NB4 (cell line): ENCODE results near the gene JAKMIP2.

Experiments
- DNase-seq: peaks from one replicate; pipeline ENCODE4 v3.0.0; 2010; ENCODE audit warnings: low read depth
- H3K4me3 ChIP-seq: one replicate; pipeline ENCODE4 v1.5.1; 2011; ENCODE audit warnings: mild to moderate bottlenecking, low read depth, low read length, moderate library complexity
- CTCF ChIP-seq: IDR thresholded peaks from one replicate; pipeline ENCODE4 v1.5.1; 2012; ENCODE audit warnings: low read depth, low read length
- MAX ChIP-seq: IDR thresholded peaks from 2 replicates; pipeline ENCODE4 v1.6.1; 2011; ENCODE audit warnings: low read depth, low read length
- MYC ChIP-seq: IDR thresholded peaks from 2 replicates; pipeline ENCODE4 v1.6.1; 2011; ENCODE audit warnings: low read depth, low read length
- POLR2A ChIP-seq: IDR thresholded peaks from 2 replicates; pipeline ENCODE4 v1.6.1; 2011; ENCODE audit warnings: mild to moderate bottlenecking; ENCODE audit not compliant: insufficient read length; ENCODE audit errors: extremely low read depth

JAKMIP2 gene

GRCh38 chr5:147748590-147748989 lies 33.9 kb downstream of the JAKMIP2 start:
- H3K4me3 ChIP-seq, result no peak overlapping the region
- TF ChIP-seq MAX (no peak), MYC (no peak), POLR2A (no peak), CTCF (no peak)
- DNase-seq, result no peak

- no peak overlapping the region for H3K4me3 ChIP-seq
- no peak for DNase-seq
- TF ChIP-seq CTCF (no peak), MAX (no peak), POLR2A (no peak), MYC (no peak)
Observed at GRCh38 chr5:147746986-147747385, 35.5 kb downstream of the JAKMIP2 start.

GRCh38 chr5:147743678-147744374 lies 38.7 kb downstream of the JAKMIP2 start:
- TF ChIP-seq CTCF, result no peak
- no peak for TF ChIP-seq MAX
- no peak for TF ChIP-seq POLR2A
- no peak for TF ChIP-seq MYC
- H3K4me3 ChIP-seq, result no peak overlapping the region
- no peak for DNase-seq

- H3K4me3 ChIP-seq, result no peak overlapping the region
- TF ChIP-seq CTCF (no peak), MAX (no peak), MYC (no peak), POLR2A (no peak)
- no peak for DNase-seq
Observed at GRCh38 chr5:147743012-147743411, 39.5 kb downstream of the JAKMIP2 start.

- H3K4me3 ChIP-seq, result no peak overlapping the region
- TF ChIP-seq MAX (no peak), MYC (no peak), POLR2A (no peak), CTCF (no peak)
- DNase-seq, result no peak
Observed at GRCh38 chr5:147742151-147742550, 40.4 kb downstream of the JAKMIP2 start.
